PC-9 (cell line): ENCODE measurements around the gene FGF21. TPM values are rescaled to one million over a fixed set of nuclear protein-coding genes. Genes with fewer than 3 reads are reported as not detected.

Experiments used
- BruUV-seq: library from RNA; stranded (reverse); fragments of 400-500 nt; replicated peaks from 2 replicates; lab custom pipeline; 2021; lab: Mats Ljungman, UMichigan
- CTCF ChIA-PET: fragments of 300-600 bp; sonication (Branson Sonifier 250); formaldehyde crosslinking; loops from one replicate; lab custom pipeline; 2022; ENCODE audit warnings: antibody characterized with exemption; lab: Charles Lee
- POLR2A ChIA-PET: fragments of 300-600 bp; sonication (Branson Sonifier 250); formaldehyde crosslinking; loops from one replicate; lab custom pipeline; 2022; ENCODE audit warnings: antibody characterized with exemption; ENCODE audit not compliant: unreplicated experiment; lab: Charles Lee
- DNase-seq, 2 experiments: peaks; one replicate each; pipeline versions ENCODE4 v3.0.0 to v3.0.0-alpha.2; 2015 to 2022; ENCODE audit warnings: mixed read lengths in 1 of 2
- H2AFZ ChIP-seq: fragments of 200-600 bp; sonication (generic); 2 replicates; pipeline ENCODE4 v1.8.1; 2017; ENCODE audit warnings: antibody characterized with exemption
- H3F3A ChIP-seq: fragments of 200-600 bp; sonication (generic); 2 replicates; pipeline ENCODE4 v1.8.1; 2017; ENCODE audit warnings: antibody characterized with exemption, mild to moderate bottlenecking, low read depth; ENCODE audit not compliant: insufficient read depth
- H3K27ac ChIP-seq: fragments of 200-600 bp; sonication (generic); 2 replicates; pipeline ENCODE4 v1.6.1; 2016; ENCODE audit warnings: mixed run types
- H3K27me3 ChIP-seq: fragments of 200-600 bp; sonication (generic); 2 replicates; pipeline ENCODE4 v1.6.1; 2016; ENCODE audit warnings: low read depth, mixed run types; ENCODE audit not compliant: insufficient read depth
- H3K36me3 ChIP-seq: fragments of 200-600 bp; sonication (generic); 2 replicates; pipeline ENCODE4 v1.6.1; 2016; ENCODE audit warnings: low read depth, mixed run types
- H3K4me1 ChIP-seq: fragments of 200-600 bp; sonication (generic); replicated peaks from 2 replicates; pipeline ENCODE4 v1.6.1; 2016; ENCODE audit warnings: mixed run types; ENCODE audit not compliant: insufficient read depth
- H3K4me2 ChIP-seq: fragments of 200-600 bp; sonication (generic); 2 replicates; pipeline ENCODE4 v1.6.1; 2017; ENCODE audit warnings: mixed run types
- H3K4me3 ChIP-seq: fragments of 200-600 bp; sonication (generic); 2 replicates; pipeline ENCODE4 v1.6.1; 2016; ENCODE audit warnings: mixed run types
- H3K79me2 ChIP-seq: fragments of 200-600 bp; sonication (generic); 2 replicates; pipeline ENCODE4 v1.6.1; 2017; ENCODE audit warnings: low read depth, mixed run types
- H3K9me2 ChIP-seq: fragments of 200-600 bp; sonication (generic); 2 replicates; pipeline ENCODE4 v1.8.1; 2017; ENCODE audit warnings: mild to moderate bottlenecking; ENCODE audit not compliant: insufficient read depth
- H3K9me3 ChIP-seq: fragments of 200-600 bp; sonication (generic); 2 replicates; pipeline ENCODE4 v1.8.1; 2016; ENCODE audit warnings: low read depth; ENCODE audit not compliant: insufficient read depth
- H4K20me1 ChIP-seq: fragments of 200-600 bp; sonication (generic); 2 replicates; pipeline ENCODE4 v1.8.1; 2017; ENCODE audit not compliant: insufficient read depth
- CTCF ChIP-seq: fragments of 200-600 bp; sonication (generic); conservative IDR thresholded peaks from 2 replicates; pipeline ENCODE4 v1.6.1; 2017; ENCODE audit warnings: mixed run types, antibody characterized with exemption, mild to moderate bottlenecking, moderate library complexity
- EZH2 ChIP-seq: fragments of 200-600 bp; sonication (generic); IDR thresholded peaks from 2 replicates; pipeline ENCODE4 v1.8.0; 2017; ENCODE audit warnings: antibody characterized with exemption, low read depth
- intact Hi-C: fragments of 100-400 bp; cut with micrococcal nuclease; formaldehyde crosslinking; loops from one replicate; pipeline ENCODE4 v1.10.0; 2022; ENCODE audit not compliant: unreplicated experiment
- total RNA-seq: library from RNA; stranded (reverse); gene quantifications from 2 replicates; pipeline ENCODE4 v1.2.3, GENCODE V29; 2021

Gene FGF21
- total RNA-seq, 1 experiment from 2014 or later = 0.41 TPM

DNA sequence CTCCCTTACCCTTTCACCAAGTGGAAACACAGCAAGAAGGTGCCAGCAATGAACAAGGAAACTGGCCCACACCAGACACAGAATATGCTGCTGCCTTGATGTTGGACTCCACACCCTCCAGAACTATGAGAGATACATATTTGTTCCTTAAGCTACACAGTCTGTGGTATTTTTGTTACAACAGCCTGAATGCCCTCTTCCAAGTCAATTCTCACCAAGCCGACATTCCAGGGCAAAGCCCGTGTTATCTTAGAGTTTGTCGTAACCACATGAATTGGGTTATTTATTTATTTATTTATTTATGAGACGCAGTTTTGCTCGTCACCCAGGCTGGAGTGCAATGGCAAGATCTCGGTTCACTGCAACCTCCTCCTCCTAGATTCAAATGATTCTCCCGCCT is 14.9 kb downstream of the FGF21 start:
- H3F3A ChIP-seq = peaks cover 45% of the 10 kb centered on the region
- no peaks in the 10 kb centered on the region for H3K79me2 ChIP-seq
- peak overlapping the region; percentile 58 for H2AFZ ChIP-seq
- ChIA-PET POLR2A (interaction anchor here (0.6 to 0.7 kb wide), 7 partner anchors 10 to 735 kb away, joined by 3 to 8 read pairs (median 3); no protein-coding TSS in a partner anchor), CTCF (interaction anchor here (1.2 kb wide), 1 partner anchor 72 kb away, joined by 3 read pairs; no protein-coding TSS in a partner anchor)
- H3K36me3 ChIP-seq = no peaks in the 10 kb centered on the region
- peak overlapping the region; percentile 92 for H3K27ac ChIP-seq
- H3K4me3 ChIP-seq = peak overlapping the region; percentile 19; the same call in 1 of the 2 replicates
- DNase-seq = peak; percentile 59 to 98
- no peaks in the 10 kb centered on the region for H3K27me3 ChIP-seq
- no TSS peak for BruUV-seq
- H3K9me3 ChIP-seq = no peaks in the 10 kb centered on the region
- TF ChIP-seq CTCF = no peak
- no peak for TF ChIP-seq EZH2
- H4K20me1 ChIP-seq = no peaks in the 10 kb centered on the region
- intact Hi-C loops = no loop called here
- no peaks in the 10 kb centered on the region for H3K9me2 ChIP-seq
- peaks cover 32% of the 10 kb centered on the region for H3K4me1 ChIP-seq
- H3K4me2 ChIP-seq = peak overlapping the region; percentile 68

DNA sequence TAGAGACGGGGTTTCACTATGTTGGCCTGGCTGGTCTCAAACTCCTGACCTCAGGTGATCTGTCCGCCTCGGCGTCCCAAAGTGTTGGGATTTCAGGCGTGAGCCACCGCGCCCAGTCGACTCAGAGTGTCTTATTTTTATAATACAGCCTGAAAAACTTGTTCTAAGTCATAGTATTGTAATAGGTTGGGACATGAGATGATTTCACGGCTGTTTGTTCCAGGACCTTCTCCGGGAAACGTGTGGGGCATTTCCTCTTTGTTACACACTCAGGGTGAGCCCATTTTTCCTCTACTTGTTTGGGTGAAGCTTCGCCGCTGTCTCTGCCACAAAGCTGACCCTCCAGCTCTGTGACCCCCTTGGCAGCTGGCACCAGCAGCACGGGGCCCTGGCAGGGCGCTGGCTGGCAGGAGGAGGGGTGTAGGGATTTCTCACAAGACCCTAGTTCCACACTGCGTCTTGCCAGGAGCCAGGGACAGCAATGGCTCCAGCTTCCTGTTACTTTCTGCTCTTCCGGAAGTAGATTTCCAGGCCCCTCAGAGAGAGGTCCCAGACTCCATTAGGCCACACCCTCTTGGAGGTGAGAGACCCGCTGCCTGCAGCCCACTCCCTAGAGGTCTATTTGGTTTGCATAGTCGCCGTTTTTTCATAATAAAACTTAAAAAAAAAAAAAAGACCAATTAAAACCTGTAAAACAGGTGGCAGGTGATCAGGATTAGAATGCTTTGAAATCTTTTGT is 15.6 kb downstream of the FGF21 start:
- intact Hi-C loops = no loop called here
- TSS peak; percentile 95 for BruUV-seq

GRCh38 chr19:48772503-48772953 is 17.2 kb downstream of the FGF21 start:
- CTCF ChIA-PET = interaction anchor here (0.6 kb wide), 1 partner anchor 21 kb away, joined by 5 read pairs; no protein-coding TSS in a partner anchor

More for the DNA sequence above, 15.6 kb downstream of the FGF21 start:
- Histone ChIP-seq H3K27ac (peak overlapping the region; percentile 92), H4K20me1 (no peaks in the 10 kb centered on the region), H3K27me3 (no peaks in the 10 kb centered on the region), H3K9me3 (no peaks in the 10 kb centered on the region), H3K4me2 (peak overlapping the region; percentile 68), H3K4me3 (peak overlapping the region; percentile 19; the same call in 1 of the 2 replicates), H3K9me2 (no peaks in the 10 kb centered on the region), H3K79me2 (no peaks in the 10 kb centered on the region), H3K36me3 (no peaks in the 10 kb centered on the region), H3K4me1 (peaks cover 32% of the 10 kb centered on the region), H2AFZ (peak overlapping the region; percentile 58), H3F3A (peaks cover 45% of the 10 kb centered on the region)
- POLR2A ChIA-PET = interaction anchor here (0.6 to 0.7 kb wide), 4 partner anchors 137 to 736 kb away, joined by 3 to 4 read pairs (median 3); no protein-coding TSS in a partner anchor
- peak in 1 of 2 experiments; percentile 84 for DNase-seq
- TF ChIP-seq EZH2 (no peak), CTCF (no peak)
- CTCF ChIA-PET = interaction anchor here (0.7 to 1.2 kb wide), 3 partner anchors 65 to 154 kb away, joined by 3 to 9 read pairs (median 3); partner anchors contain the start of gene HSD17B14

More at GRCh38 chr19:48772503-48772953, 17.2 kb downstream of the FGF21 start:
- DNase-seq = no peak
- H3F3A ChIP-seq = peaks cover 45% of the 10 kb centered on the region
- no TSS peak for BruUV-seq
- H3K27ac ChIP-seq = no peak overlapping the region
- intact Hi-C loops = no loop called here
- no peak overlapping the region for H3K4me3 ChIP-seq
- H3K79me2 ChIP-seq = no peaks in the 10 kb centered on the region
- no peaks in the 10 kb centered on the region for H3K36me3 ChIP-seq
- no peaks in the 10 kb centered on the region for H4K20me1 ChIP-seq
- H3K9me3 ChIP-seq = no peaks in the 10 kb centered on the region
- H3K9me2 ChIP-seq = no peaks in the 10 kb centered on the region
- POLR2A ChIA-PET = no interaction called here
- H3K4me2 ChIP-seq = no peak overlapping the region
- H2AFZ ChIP-seq = no peak overlapping the region
- no peaks in the 10 kb centered on the region for H3K27me3 ChIP-seq
- peaks cover 32% of the 10 kb centered on the region for H3K4me1 ChIP-seq
- no peak for TF ChIP-seq CTCF
